Measurements from ENCODE around the gene TBL1XR1.

Gene TBL1XR1

GRCh38 chr3:177065285-177066033 lies 131.8 kb downstream of the TBL1XR1 start:
- in situ Hi-C loops (cut with HindIII; ENCODE audit: low pct_unique_long_range_greater_than_20kb, low sequenced_read_pairs) = no loop called here
- DNase-seq (ENCODE audit: low read depth in 1 of 2, low spot score in 1 of 2) = no peak
- TF ChIP-seq JUND (IDR thresholded peaks at IDR 0.05; ENCODE audit: low read depth) = no peak

DNA sequence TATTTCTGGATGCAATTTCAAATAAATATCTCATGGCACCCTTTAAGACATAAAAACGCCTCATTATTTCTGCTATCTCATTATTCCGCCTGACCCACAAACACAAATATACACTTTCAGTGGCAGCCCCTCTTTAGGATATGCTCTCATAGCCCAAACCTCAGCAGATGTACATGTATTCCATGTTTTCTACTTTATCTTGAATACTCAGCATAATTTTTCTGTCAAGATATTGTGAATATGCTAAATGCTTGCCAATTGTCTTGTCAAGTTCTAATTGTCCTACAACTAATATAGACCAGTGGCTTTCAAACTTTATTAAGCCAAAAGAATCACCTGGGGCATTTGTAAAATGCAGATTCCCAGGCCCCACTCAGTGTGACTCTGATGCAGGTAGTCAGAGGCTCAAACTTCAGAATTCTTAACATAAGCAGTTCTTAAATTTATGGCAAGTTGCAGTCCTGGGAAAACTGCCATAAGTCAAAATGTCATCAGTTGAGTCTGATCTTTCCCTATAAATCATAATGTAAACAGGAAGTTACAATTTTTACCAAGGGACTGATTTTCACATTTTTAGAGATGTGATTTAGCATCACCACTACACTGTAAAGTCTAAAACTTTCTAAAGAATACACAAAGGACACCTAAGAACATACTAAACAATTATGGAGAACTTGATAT lies 135.1 kb downstream of the TBL1XR1 start:
- TF ChIP-seq JUND (IDR thresholded peaks at IDR 0.05; ENCODE audit: low read depth) = no peak
- in situ Hi-C loops (cut with HindIII; ENCODE audit: low pct_unique_long_range_greater_than_20kb, low sequenced_read_pairs) = no loop called here
- peak in 1 of 2 experiments; percentile 23 for DNase-seq (ENCODE audit: low read depth in 1 of 2, low spot score in 1 of 2)

DNA sequence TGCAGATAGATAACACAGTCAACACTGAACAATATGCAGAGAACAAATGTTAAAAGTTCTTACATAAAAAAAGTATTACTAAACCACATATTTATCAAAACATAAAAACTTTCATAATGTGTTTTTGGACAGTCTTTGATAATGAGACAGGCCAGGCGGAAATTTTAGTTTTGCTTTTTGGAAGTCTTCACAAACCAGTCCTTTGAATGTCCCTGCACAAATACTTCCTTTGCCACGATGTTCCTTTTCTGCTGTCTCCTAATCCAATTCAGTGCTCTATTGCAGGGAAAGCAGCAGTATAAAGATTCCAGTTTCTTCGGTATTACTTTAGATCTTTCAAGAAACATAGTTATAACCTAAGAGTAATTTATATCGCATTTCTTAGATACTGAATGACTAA lies 135.9 kb downstream of the TBL1XR1 start:
- in situ Hi-C loops (cut with HindIII; ENCODE audit: low pct_unique_long_range_greater_than_20kb, low sequenced_read_pairs) = no loop called here
- no peak for TF ChIP-seq JUND (IDR thresholded peaks at IDR 0.05; ENCODE audit: low read depth)
- no peak for DNase-seq (ENCODE audit: low read depth in 1 of 2, low spot score in 1 of 2)

GRCh38 chr3:177060492-177060891 lies 136.8 kb downstream of the TBL1XR1 start:
- DNase-seq (ENCODE audit: low read depth in 1 of 2, low spot score in 1 of 2) = no peak
- in situ Hi-C loops (cut with HindIII; ENCODE audit: low pct_unique_long_range_greater_than_20kb, low sequenced_read_pairs) = no loop called here
- TF ChIP-seq JUND (IDR thresholded peaks at IDR 0.05; ENCODE audit: low read depth) = no peak

DNA sequence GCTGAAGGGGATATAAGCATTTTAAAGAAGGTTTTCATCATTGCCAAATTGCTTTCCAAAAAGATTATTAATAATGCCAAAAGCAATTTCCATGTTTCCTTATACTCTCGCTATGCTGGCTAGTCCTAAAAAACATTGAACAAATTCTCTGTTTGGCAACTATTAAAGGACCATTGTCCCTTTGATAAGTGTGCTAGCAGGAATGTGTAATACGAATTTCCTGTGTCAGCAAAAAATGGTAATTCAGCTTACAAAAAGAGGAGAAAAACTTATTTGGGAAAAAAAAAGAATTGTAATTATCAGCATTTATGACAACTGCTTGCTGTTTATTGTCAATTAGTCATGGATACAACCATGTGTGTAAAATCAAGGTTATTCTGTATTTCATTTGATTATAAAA lies 138.6 kb downstream of the TBL1XR1 start:
- DNase-seq (ENCODE audit: low read depth in 1 of 2, low spot score in 1 of 2) = no peak
- TF ChIP-seq JUND (IDR thresholded peaks at IDR 0.05; ENCODE audit: low read depth) = no peak
- in situ Hi-C loops (cut with HindIII; ENCODE audit: low pct_unique_long_range_greater_than_20kb, low sequenced_read_pairs) = no loop called here

DNA sequence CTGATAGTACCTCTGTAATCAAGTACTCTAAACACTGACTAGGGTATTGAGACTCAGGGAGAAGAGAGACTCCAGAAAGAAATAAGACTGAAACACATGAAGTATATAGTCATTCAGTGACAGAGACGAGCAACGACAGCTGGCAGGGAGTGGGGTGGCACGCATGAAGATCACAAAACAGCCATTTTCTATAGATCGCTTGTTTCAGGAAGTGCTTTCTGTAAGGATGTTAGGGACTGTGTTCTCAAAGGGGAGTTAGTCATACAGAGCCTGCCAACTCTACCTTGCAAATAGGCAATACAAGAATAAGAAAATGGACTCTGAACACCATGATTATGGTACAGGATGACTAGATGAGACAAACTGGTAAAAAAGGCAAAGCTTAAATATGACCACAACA lies 139.5 kb downstream of the TBL1XR1 start:
- DNase-seq (ENCODE audit: low read depth in 1 of 2, low spot score in 1 of 2) = no peak
- in situ Hi-C loops (cut with HindIII; ENCODE audit: low pct_unique_long_range_greater_than_20kb, low sequenced_read_pairs) = no loop called here
- no peak for TF ChIP-seq JUND (IDR thresholded peaks at IDR 0.05; ENCODE audit: low read depth)

GRCh38 chr3:177056927-177057326 lies 140.4 kb downstream of the TBL1XR1 start:
- in situ Hi-C loops (cut with HindIII; ENCODE audit: low pct_unique_long_range_greater_than_20kb, low sequenced_read_pairs) = no loop called here
- no peak for DNase-seq (ENCODE audit: low read depth in 1 of 2, low spot score in 1 of 2)
- no peak for TF ChIP-seq JUND (IDR thresholded peaks at IDR 0.05; ENCODE audit: low read depth)

DNA sequence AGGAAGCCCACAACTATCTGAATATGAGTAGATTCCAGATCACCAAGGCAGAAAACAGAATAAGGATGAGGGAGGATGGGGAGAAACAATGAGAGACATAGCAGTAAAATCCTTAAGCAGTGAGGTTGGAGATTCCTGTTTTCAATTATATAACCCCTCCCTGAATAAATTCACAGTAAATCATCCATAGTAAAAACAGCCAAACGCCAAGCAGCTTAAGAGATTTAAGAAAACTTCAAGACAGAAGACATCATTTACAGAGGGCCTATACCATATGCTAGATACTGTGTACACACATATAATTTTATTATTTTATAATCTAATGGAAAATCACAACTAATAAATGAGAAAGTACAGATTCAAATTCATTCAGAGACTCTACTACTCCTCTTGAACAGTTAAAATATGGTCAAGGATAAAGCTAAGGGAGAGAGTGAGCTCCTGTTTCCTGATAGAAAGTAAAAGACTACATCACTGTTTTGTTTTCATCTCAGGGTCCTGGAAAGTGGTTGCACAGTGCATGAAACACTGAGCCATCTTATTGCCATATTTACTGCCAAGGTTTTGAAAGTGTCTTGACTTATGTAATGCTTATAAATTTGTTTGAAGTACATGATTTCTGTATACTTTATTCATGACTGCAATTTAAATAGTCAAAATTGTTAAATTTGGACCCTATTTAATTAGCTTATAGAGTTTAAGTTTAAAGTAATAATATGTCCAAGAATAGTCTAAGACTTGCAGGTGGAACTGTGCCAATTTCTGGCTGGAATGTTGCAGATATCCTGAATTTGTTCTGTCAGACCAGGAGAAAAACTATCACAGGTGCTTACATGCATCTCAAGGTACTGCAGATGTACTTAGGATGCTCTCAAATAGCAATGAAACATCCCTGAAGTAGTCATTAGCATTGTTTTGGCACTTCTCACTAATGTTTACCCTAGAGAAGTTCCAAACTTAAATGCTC lies 141.4 kb downstream of the TBL1XR1 start:
- no peak for DNase-seq (ENCODE audit: low read depth in 1 of 2, low spot score in 1 of 2)
- in situ Hi-C loops (cut with HindIII; ENCODE audit: low pct_unique_long_range_greater_than_20kb, low sequenced_read_pairs) = no loop called here
- no peak for TF ChIP-seq JUND (IDR thresholded peaks at IDR 0.05; ENCODE audit: low read depth)

GRCh38 chr3:177053107-177053506 lies 144.2 kb downstream of the TBL1XR1 start:
- no peak for TF ChIP-seq JUND (IDR thresholded peaks at IDR 0.05; ENCODE audit: low read depth)
- peak in 1 of 2 experiments; percentile 34 for DNase-seq (ENCODE audit: low read depth in 1 of 2, low spot score in 1 of 2)
- in situ Hi-C loops (cut with HindIII; ENCODE audit: low pct_unique_long_range_greater_than_20kb, low sequenced_read_pairs) = no loop called here

GRCh38 chr3:177051411-177051810 lies 145.9 kb downstream of the TBL1XR1 start:
- in situ Hi-C loops (cut with HindIII; ENCODE audit: low pct_unique_long_range_greater_than_20kb, low sequenced_read_pairs) = no loop called here
- DNase-seq (ENCODE audit: low read depth in 1 of 2, low spot score in 1 of 2) = no peak
- no peak for TF ChIP-seq JUND (IDR thresholded peaks at IDR 0.05; ENCODE audit: low read depth)

DNA sequence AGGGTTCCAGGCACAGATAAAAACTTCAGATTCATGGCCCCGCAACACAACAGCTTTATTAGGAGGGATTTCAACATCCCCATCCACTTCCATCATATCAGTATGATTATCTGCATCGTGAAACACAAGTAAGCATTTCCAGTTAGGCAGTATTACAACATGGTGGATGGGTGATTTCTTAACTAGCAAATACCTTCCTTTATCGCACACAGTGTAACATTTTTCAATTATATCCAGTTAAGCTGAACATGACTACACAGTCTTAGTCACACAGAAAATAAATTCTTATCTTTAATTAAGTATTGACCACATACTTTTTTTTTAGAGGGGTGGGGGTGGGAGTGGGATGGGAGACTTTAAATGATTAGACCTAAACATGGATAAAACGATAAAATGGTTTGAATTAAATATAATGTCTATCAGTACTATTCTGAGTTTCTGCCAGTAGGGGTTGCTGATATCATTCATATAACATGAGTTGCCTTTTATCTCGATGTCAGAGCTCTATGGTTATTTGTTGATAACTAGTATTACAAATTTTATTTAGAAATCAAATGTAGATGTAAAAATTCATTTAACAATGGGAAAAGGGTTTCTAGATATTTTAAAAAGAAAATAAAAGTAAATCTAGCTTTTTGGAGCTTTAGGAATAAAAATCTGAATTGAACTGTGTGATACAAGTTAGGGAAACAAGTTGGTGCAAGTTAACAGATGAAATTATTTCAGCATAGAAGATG lies 146.6 kb downstream of the TBL1XR1 start:
- in situ Hi-C loops (cut with HindIII; ENCODE audit: low pct_unique_long_range_greater_than_20kb, low sequenced_read_pairs) = no loop called here
- peak in 1 of 2 experiments; percentile 70 for DNase-seq (ENCODE audit: low read depth in 1 of 2, low spot score in 1 of 2)
- TF ChIP-seq JUND (IDR thresholded peaks at IDR 0.05; ENCODE audit: low read depth) = no peak

DNA sequence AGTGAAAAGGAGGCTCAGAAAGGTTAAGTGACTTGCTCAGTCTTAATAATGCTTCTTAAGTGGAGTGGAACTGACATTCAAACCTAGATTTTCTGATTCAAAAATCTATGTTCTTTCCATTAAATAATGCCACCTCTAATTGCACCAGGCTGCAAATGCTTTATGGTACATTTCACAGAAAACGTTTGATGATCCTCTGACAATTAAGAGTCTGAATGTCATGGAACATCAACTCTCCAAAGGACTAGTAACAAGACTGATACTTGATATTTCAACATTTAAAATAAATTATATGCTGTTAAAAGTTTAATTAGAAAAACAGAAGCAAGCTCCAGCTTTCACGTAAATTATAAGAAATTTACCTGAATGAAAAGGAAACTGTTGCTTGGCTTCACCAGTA lies 151.5 kb downstream of the TBL1XR1 start:
- no peak for DNase-seq (ENCODE audit: low read depth in 1 of 2, low spot score in 1 of 2)
- no peak for TF ChIP-seq JUND (IDR thresholded peaks at IDR 0.05; ENCODE audit: low read depth)
- in situ Hi-C loops (cut with HindIII; ENCODE audit: low pct_unique_long_range_greater_than_20kb, low sequenced_read_pairs) = no loop called here

All from T47D (cell line).